Cardiac fibroblast (primary cell): Measurements from ENCODE around the gene TFR2.
A peak's percentile ranks its signal among the peaks of the same experiment; 100 is the strongest.

ENCODE experiments used
- DNase-seq, 2 donors: peaks; one replicate each; pipeline versions ENCODE4 v3.0.0 to v3.0.0-alpha.2; 2010; ENCODE audit warnings: low read depth in 2 of 2
- H3K4me3 ChIP-seq, 2 donors: replicated peaks in 1 of 2; 1 replicate in 1 of 2; 2 replicates in 1 of 2; pipeline ENCODE4 v1.5.1; 2011; ENCODE audit warnings: low read depth in 2 of 2, low read length in 2 of 2, mild to moderate bottlenecking in 2 of 2, moderate library complexity in 1 of 2
- TF ChIP-seq, protein P1 (sequence below): IDR thresholded peaks from one replicate; pipeline ENCODE4 v1.5.1; 2011; ENCODE audit warnings: low read depth, mild to moderate bottlenecking, low read length, inconsistent platforms

The TFR2 gene

DNA sequence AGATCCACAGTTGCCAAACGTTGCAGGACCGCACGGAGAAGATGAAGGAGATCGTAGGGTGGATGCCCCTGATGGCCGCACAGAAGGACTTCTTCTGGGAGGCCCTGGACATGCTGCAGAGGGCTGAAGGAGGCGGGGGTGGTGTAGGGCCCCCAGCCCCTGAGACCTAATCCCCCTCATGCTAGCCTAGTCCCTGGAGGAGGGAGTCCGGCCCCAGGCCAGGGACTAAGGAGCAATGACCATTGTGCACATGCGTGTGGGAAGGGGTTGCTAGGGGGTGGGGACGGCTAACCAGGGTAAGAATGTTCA, 40.7 kb downstream of the TFR2 start:
- H3K4me3 ChIP-seq: no peak overlapping the region
- no peak for DNase-seq
- TF ChIP-seq, protein P1, sequence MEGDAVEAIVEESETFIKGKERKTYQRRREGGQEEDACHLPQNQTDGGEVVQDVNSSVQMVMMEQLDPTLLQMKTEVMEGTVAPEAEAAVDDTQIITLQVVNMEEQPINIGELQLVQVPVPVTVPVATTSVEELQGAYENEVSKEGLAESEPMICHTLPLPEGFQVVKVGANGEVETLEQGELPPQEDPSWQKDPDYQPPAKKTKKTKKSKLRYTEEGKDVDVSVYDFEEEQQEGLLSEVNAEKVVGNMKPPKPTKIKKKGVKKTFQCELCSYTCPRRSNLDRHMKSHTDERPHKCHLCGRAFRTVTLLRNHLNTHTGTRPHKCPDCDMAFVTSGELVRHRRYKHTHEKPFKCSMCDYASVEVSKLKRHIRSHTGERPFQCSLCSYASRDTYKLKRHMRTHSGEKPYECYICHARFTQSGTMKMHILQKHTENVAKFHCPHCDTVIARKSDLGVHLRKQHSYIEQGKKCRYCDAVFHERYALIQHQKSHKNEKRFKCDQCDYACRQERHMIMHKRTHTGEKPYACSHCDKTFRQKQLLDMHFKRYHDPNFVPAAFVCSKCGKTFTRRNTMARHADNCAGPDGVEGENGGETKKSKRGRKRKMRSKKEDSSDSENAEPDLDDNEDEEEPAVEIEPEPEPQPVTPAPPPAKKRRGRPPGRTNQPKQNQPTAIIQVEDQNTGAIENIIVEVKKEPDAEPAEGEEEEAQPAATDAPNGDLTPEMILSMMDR: no peak

DNA sequence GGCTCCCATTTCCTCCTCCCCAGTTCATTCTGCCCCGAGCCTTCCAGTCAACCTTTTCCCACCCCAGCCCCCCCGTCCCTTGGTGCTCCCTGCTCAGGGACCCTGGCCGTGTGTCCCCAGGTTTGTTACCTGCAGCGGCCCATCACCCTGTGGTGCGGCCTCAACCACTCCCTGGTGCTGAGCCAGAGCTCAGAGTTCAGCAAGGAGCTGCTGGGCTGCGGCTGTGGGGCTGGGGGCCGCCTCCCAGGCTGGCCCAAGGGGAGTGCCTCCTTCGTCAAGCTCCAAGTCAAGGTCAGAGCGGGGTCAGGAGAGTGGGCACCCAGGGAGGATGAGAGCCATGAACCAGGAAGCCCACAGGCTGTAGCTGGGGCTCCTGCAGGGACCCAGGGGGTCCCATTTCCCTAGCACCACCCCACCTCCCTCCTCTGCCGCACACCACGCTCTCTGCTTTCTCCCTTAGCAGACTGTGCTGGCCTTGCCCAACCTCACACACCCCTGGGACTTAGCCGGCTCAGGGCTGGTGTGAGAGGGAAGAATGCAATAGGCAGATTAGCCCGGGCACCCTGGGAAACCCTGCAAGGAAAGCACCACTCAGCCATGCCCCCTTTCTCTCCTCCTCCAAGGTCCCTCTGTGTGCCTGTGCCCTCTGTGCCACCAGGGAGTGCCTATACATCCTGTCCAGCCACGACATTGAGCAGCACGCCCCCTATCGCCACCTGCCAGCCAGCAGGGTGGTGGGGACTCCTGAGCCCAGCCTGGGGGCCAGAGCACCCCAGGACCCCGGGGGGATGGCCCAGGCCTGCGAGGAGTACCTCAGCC, 41.2 kb downstream of the TFR2 start:
- TF ChIP-seq, protein P1: peak; percentile 4
- no peak overlapping the region for H3K4me3 ChIP-seq
- peak in 1 of 2 donors; percentile 22 for DNase-seq

DNA sequence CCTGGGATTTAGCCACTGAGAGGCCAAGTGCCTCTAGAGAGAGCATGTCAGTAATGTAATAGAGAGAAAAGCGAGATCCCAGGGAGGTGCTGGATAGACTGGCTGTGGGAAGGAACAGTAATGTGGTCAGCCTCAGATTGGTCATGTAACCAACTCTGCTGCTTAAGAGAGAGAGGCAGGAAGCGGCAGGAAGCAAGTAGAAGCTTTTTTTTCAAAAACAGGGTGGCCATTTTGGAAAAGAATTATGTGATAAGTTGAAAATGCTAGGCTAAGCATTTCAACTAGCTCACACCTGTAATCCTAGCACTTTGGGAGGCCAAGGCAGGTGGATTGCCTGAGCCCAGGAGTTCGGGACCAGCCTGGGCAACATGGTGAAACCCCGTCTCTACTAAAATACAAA, 42.9 kb downstream of the TFR2 start:
- no peak for DNase-seq
- no peak overlapping the region for H3K4me3 ChIP-seq
- TF ChIP-seq, protein P1: no peak

DNA sequence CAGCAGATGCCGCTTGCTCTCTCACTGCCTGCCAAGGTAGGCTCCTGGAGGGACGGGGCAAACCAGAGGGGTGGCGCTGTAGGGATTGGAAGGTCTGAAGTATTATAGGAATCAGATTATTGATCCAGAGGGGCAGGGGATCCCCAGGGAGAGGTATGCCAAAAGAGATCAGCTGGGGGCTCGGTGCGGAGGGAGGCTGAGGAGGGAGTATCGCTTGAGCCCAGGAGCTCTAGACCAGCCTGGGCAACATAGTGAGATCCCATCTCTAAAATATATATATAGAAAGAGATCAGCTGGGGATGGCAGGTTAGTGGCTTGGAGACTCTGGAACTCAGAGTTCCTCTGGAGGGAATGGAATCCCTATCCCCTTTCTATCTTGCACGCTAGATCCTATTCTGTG, 46.2 kb downstream of the TFR2 start:
- H3K4me3 ChIP-seq: no peak overlapping the region
- DNase-seq: no peak
- TF ChIP-seq, protein P1: no peak

DNA sequence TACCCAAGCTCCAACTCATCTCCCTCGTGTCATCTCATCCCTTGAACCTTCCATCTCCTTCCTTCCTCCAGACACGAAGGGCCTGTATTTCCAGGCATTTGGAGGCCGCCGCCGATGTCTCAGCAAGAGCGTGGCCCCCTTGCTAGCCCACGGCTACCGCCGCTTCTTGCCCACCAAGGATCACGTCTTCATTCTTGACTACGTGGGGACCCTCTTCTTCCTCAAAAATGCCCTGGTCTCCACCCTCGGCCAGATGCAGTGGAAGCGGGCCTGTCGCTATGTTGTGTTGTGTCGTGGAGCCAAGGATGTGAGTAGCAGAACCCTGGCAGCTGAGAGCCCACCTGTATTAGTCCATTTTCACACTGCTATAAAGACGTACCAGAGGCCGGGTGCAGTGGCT, 49.8 kb downstream of the TFR2 start:
- no peak for DNase-seq
- no peak overlapping the region for H3K4me3 ChIP-seq
- TF ChIP-seq, protein P1: no peak

DNA sequence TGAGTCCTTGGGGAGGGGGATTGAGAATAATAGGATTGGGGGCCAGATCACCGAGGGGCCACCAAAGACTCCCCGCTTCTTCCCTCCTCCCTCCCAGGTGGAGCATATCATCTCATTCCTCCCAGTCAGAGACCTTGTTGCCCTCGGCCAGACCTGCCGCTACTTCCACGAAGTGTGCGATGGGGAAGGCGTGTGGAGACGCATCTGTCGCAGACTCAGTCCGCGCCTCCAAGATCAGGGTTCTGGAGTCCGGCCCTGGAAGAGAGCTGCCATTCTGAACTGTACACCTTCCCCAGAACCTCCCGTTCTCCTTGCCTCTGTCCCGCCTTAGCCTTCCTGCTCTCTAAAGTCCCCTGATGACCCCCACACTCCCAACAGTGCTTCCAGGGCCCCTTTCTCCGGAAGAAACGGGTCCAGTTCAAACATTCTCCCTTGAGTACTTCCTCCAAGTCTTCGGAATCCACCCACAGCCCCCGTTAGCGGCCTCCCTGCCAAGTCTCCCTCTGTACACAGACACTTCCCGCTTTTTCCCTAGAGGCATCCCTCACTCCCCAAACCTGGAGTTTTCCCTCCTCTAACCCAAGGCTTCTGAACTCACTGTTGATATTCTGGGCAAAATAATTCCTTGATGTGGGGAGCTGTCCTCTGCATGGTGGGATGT, 51.1 kb downstream of the TFR2 start:
- TF ChIP-seq, protein P1: no peak
- H3K4me3 ChIP-seq: peak overlapping the region in 1 of 2 donors; percentile 25
- peak; percentile 24 to 65 for DNase-seq
